Kidney epithelial cell (primary cell): Measurements from ENCODE around the gene CRHR2. TPM values are rescaled to one million over a fixed set of nuclear protein-coding genes. Genes with fewer than 3 reads are reported as not detected.
A peak's percentile ranks its signal among the peaks of the same experiment; 100 is the strongest.

Experiments used
- DNase-seq: peaks from one replicate; pipeline ENCODE4 v3.0.0-alpha.2; 2010; ENCODE audit warnings: low read depth
- H3K27me3 ChIP-seq: 2 replicates; pipeline ENCODE4 v1.6.0; 2011; ENCODE audit warnings: low read length; ENCODE audit not compliant: control insufficient read depth, insufficient read depth
- H3K36me3 ChIP-seq: 2 replicates; pipeline ENCODE4 v1.5.1; 2011; ENCODE audit warnings: low read length; ENCODE audit not compliant: control insufficient read depth, insufficient read depth
- H3K4me3 ChIP-seq: 2 replicates; pipeline ENCODE4 v1.5.1; 2011; ENCODE audit warnings: low read depth, mild to moderate bottlenecking, control low read depth, low read length
- CTCF ChIP-seq: IDR thresholded peaks from 2 replicates; pipeline ENCODE4 v1.5.1; 2011; ENCODE audit warnings: mild to moderate bottlenecking, moderate library complexity, low read length, control low read depth, inconsistent platforms; ENCODE audit not compliant: insufficient read depth, poor library complexity, severe bottlenecking
- total RNA-seq: library from RNA; depleted of rRNA; stranded (reverse); fragments of >200 nt; gene quantifications from 2 replicates; pipeline ENCODE4 v1.2.3, GENCODE V29; 2015

Gene CRHR2
- total RNA-seq, 1 donor from 2014 or later: not detected

DNA sequence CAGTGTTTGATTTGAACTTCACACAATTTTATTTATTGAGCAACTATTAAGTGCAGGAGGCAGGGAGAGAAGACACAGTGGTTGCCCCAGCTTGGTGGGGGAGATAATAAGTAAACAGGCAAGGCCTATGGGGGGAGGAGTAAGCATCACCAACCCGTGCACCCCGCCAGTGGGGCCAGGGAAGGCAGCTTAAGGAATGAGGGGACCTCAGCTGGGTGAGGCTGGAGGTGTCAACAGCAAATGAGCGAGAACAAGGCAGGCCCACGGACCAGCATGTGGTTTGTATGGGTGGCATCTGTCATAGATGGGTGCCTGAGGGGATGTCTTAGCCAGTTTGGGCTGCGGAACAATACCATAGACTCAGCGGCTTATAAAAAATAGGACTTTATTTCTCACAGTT, 24.1 kb upstream of the CRHR2 start:
- Histone ChIP-seq H3K36me3 (no peaks in the 10 kb centered on the region), H3K4me3 (no peak overlapping the region), H3K27me3 (peaks cover 4% of the 10 kb centered on the region)
- TF ChIP-seq CTCF: no peak
- DNase-seq: no peak

DNA sequence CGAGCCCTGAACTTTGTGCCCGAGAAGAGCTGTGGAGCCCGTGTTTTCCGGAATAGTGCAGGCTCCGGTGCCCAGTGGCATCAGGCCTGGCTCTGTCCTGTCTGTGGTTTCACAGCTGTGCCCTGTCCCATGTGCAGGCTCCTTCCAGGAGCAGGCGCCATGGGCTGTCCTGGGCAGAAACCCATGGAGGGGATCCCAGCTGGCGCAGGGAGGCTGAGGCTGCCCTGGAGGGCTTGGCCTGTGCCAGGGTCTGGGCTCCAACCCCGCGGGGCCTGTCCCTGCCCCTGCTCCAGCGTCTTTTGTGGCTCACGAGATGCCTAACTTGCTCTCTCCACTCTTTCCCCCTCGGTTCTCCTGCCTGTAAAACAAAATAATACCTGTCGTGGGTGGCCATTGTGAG, 23.3 kb upstream of the CRHR2 start:
- Histone ChIP-seq H3K36me3 (no peaks in the 10 kb centered on the region), H3K27me3 (peaks cover 4% of the 10 kb centered on the region), H3K4me3 (no peak overlapping the region)
- no peak for DNase-seq
- TF ChIP-seq CTCF: no peak

- H3K36me3 ChIP-seq: no peaks in the 10 kb centered on the region
- DNase-seq: no peak
- no peak for TF ChIP-seq CTCF
- H3K27me3 ChIP-seq: peaks cover 7% of the 10 kb centered on the region
- no peak overlapping the region for H3K4me3 ChIP-seq
These were observed 22.8 kb upstream of the CRHR2 start for GRCh38 chr7:30705008-30705407.

- TF ChIP-seq CTCF: no peak
- no peaks in the 10 kb centered on the region for H3K36me3 ChIP-seq
- DNase-seq: no peak
- H3K4me3 ChIP-seq: no peak overlapping the region
- peaks cover 10% of the 10 kb centered on the region for H3K27me3 ChIP-seq
These were observed 21.5 kb upstream of the CRHR2 start for GRCh38 chr7:30703756-30704155.

- Histone ChIP-seq H3K36me3 (no peaks in the 10 kb centered on the region), H3K27me3 (peaks cover 13% of the 10 kb centered on the region), H3K4me3 (no peak overlapping the region)
- DNase-seq: no peak
- peak; percentile 2 for TF ChIP-seq CTCF
These were observed 19.9 kb upstream of the CRHR2 start for GRCh38 chr7:30702200-30702599.

DNA sequence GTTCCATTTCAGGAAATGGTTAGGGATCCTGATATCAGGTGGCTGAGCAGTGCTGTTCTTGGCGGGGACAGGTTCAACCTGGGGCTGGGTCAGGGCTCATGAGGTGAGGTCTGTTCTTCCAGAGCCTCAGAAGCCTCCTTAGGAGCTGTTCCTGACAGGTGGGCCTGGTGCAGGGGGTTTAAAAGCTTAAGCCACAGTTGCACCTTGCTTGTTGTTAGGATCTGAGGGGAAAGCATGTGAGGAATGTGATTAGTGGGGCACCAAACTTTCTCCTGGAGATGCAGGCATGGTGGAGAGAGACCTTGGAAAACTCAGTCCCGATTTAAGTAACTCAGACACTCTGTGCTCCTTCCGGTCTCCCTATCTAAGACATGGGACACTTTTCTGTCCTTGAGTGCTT, 18.7 kb upstream of the CRHR2 start:
- Histone ChIP-seq H3K4me3 (no peak overlapping the region), H3K27me3 (peaks cover 18% of the 10 kb centered on the region), H3K36me3 (no peaks in the 10 kb centered on the region)
- no peak for DNase-seq
- no peak for TF ChIP-seq CTCF
